EH (cell line): ENCODE measurements around the gene ATXN7L3.
"Not testable (repeated sequence)": the region's sequence is repeated elsewhere in the genome, so short reads cannot be mapped to it uniquely, and the experiment has no call there.

Experiments used
- DNase-seq: peaks from one replicate; pipeline ENCODE4 v3.0.0-alpha.2; 2015; ENCODE audit warnings: low read depth

Gene ATXN7L3, protein sequence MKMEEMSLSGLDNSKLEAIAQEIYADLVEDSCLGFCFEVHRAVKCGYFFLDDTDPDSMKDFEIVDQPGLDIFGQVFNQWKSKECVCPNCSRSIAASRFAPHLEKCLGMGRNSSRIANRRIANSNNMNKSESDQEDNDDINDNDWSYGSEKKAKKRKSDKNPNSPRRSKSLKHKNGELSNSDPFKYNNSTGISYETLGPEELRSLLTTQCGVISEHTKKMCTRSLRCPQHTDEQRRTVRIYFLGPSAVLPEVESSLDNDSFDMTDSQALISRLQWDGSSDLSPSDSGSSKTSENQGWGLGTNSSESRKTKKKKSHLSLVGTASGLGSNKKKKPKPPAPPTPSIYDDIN

DNA sequence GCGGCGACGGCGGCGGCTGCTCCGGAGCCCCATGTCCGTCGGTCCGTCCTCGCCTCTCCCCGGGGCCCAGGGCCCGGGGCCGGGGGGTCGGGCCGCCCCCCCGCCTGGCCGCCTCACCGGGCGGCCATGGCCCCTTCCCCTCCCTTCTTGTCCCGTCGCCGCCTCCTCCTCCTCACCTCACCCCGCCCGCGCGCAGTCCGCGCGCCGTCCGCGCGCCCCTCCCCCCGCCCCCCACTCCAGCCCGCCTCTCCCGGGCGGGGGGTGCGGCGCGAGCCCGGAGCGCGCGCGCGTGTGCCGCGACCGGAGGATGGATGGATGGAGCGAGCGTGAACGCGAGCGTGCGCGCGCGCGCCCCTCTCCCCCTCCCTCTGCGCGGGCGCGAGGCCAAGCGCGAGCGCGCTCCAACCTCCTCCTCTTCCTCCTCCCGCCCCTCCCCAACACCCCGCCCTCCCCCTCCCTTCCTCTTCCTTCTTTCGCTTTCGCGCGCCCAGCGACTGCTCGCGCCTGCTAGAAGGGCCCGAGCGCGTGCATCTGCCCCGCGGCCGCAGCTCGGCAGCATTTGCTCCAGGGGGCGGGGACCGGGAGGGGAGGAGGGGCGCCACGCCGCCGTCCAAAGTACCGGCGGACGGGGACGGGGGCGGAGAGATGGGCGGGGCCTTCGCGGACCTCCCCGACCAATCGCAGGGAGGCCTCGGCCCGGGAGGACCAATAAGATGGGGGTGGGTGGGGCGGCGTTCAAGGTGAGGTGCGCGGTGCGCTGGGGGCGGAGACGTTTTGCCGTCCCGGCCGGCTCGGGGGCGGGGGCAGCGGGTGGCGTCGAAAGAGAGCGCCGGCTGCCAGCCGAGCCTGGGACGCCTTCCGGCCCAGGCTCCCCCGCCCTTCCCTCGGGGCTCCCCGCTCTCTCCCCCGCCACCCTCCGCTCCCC is at the start of gene ATXN7L3:
ATXN7L3 (minus strand) TSS at position 332 of the 925 bp plus-strand sequence. CDS start 1,814 bp downstream, outside the sequence.
- DNase-seq: peak; percentile 98

DNA sequence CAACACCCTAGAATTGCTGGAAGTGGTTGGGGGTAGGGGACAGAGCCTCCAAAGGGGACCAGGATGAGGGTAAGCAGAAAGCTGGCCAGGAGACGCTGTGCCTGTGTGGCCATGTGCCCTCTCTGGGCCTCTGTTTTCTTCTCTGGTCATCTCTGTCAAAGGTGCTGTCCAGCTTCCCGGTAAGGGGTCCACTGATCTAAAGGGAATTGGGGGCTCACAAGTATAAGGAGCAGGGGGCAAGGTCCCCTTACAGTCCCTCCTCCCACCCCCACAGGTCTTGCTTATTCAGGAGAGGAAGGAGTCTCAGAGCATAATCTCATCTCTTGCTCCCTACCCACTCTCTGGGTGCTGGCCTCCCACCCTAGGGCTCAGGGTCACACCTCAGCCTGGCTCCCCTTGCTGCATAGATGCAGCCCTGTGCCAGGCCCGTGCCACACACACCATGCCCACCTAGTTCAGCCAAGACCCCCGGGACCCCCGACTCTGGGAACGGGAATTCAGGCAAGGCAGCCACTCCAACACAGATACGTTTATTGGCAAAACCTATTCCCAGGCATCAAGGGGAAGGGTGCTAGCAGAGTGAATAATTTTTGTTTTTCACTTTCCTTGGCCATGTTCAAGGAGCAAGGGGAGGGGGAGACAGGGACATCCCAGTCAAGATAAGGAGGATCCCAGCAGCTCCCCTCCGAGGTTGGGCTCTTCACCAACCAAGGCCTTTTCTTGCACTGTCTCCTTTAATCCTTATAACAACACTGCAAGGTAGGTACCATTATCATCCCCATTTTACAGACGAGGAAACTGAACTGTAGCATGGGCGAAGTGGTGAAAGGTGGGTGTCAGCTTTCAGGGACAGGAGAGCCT is 48.4 kb upstream of the ATXN7L3 start:
- no peak for DNase-seq

DNA sequence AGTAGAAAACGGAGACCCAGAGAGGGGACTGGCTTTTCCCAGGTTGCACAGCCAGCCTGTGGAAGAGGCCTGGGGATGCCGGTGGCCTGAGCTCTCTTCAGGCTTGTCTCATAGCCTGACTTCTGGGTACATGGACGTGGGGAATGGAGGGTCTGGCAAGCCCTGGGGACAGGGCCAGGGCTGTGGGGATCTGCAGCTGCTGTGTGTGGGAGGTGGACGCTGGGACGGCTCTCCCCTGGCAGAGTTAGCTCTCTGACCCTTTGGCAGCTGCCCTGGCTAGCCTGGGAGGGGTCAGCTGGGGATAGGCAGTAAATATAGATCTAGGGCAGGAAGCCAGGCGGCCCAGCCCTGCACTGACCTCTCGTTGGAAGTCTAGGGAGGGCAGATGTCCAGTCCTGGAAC is 47.8 kb upstream of the ATXN7L3 start:
- DNase-seq: no peak

DNA sequence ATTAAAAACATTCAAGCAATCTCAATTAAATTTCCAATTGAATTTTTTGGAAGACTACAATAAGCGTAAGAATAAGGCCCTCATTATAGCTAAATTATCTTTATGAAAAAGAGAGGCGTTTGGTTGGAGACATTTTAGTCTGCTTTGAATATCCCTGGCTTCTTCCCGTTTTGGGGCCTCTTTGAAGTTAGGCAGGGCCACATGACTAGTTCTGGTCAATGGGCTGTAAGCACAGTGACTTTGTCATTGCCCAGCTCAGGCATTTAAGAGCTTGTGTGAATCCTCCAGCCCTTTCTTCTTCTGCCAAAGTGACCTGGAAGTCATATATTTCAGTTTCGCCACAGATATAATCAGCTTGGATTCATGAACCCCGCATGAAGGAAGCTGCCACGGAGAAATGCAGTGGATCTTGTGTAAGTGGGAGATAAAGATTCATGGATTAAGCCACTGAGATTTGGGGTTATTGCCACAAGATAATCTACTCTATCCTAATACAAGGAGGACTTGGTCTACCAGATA is 41.5 kb upstream of the ATXN7L3 start:
- no peak for DNase-seq

DNA sequence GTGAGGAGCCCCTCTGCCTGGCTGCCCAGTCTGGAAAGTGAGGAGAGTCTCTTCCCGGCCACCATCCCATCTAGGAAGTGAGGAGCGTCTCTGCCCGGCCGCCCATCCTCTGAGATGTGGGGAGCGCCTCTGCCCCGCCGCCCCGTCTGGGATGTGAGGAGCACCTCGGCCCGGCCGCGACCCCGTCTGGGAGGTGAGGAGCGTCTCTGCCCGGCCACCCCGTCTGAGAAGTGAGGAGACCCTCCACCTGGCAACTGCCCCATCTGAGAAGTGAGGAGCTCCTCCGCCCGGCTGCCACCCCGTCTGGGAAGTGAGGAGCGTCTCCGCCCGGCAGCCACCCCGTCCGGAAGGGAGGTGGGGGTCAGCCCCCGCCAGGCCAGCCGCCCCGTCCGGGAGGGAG is 38.2 kb upstream of the ATXN7L3 start:
- not testable (repeated sequence) for DNase-seq

DNA sequence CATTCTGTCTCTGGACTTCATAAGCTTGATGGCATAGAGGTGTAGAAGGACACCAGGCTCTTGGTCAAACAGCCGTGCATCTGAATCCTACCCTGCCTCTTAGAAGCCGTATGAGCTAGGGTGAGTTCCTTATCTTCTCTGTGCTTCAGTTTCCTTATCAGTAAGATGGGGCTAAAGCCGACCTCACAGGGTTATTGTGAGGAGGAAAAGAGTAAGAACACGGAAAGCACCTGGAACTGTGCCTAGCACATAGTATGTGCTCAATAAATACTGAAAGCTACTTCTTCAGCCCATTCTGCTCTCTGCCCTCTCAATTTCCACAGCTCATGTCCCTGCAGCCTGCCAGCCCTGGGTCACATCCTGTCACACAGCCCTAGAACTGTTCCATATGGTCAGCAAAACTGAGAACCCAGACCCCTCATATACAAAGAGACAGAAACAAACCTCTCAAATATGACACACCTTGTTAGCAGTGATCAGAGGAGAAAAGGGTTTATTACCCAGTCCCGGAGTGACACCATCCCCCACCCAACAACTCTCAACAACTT is 36.8 kb upstream of the ATXN7L3 start:
- no peak for DNase-seq

DNA sequence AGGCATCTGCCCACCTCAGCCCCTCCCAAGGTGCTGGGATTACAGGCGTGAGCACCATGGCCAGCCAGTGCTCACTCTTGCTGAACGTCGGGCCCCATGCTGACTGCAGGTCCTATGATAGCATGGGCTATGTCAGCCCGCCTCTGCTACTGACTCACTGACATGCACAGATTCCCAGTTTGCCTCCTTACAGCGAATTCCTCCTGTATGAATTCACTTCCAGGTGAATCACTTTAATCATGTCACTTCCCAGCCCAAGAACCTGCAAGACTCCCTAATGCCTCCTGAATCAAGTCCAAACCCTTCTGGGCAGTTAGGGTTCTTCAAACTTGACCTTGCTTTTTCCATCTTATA is 35.9 kb upstream of the ATXN7L3 start:
- peak; percentile 33 for DNase-seq

DNA sequence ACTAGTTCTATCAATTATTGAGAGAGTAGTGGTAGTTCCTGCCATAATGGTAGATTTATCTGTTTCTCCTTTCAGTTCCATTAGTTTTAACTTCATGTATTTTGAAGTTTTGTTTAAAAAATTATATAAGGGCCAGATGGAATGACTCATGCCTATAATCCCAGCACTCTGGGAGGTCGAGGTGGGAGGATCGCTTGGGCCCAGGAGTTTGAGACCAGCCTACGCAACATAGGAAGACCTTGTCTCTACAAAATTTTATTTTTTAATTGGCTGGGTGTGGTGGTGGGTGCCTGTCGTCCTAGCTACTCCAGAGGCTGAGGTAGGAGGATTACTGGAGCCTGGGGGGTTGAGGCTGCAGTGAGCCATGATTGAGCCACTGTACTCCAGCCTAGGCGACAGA is 33.9 kb upstream of the ATXN7L3 start:
- DNase-seq: no peak

DNA sequence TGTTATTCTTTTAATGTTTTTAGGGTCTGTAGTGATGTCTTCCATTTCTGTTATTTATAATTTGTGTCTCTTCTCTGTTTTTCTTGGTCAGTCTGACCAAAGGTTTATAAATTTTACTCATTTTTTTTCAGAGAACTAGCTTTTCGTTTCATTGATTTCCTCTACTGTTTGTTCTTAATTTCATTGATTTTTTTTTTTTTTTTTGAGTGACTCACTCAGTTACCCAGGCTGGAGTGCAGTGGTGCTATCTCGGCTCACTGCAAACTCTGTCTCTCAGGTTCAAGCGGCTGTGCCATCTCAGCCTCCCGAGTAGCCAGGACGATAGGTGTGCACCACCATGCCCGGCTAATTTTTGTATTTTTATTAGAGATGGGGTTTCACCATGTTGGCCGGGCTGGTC is 32.4 kb upstream of the ATXN7L3 start:
- no peak for DNase-seq

DNA sequence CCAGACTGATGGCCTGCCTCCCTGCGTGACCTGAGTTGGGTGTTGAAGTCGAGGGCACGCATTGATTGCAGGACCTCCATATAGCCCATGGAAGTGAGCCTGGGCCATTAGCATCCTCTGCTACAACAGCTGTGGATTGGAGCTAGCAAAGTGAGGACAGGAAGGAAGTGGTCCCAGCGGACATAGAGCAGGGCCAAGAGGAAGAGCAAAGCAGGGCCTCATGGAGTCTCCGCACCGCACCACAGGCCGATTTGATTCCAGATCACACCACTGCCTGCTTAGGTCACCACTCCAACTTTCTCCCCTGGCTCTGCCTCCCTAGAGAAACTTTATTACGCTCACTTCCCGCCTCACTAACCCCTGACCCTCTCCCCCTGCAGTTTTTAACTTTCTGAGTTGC is 30.5 kb upstream of the ATXN7L3 start:
- DNase-seq: no peak

DNA sequence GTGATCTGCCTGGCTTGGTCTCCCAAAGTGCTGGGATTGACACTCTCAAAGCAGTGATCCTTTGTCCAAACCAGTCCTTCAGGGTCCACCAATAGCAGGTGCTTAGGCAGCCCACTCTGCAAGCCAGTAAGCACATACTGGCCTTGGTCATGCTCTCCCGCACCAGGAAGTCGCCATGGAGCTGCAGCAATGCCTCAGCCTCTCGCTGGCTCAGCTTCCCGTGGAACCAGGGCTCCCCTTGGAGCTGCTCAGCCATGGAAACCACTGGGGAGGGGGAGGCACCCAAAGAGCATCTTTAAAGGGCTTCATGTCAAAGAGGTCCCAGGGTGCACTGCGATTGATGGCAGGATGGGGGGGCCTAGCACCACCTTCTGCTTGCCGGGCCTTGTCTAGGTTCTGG is 29.4 kb upstream of the ATXN7L3 start:
- DNase-seq: no peak

DNA sequence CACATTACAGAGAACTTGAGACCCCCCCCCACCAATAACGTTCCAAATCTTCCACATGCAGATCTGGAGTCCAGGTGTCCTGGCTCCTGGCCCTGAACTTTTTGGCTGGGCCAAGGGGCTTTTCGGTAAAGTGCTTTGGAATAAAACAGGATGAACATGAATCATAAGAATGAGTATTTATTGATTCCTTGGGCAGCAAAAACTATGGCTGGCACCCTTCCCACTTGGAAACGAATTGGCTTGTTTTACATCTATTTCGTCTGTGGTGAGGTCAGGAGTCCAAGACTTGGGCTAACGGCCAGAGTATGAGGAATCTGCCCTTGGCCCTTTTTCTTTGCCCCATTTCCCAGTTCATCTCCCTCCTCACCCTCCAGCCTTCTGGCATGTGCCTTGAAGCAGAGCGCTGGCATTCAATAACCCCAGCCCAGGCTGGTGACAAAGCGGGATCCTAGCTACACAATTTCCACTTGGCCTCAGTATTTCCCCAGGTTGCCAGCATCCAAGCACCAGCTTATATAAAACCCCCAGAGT is 23.9 kb upstream of the ATXN7L3 start:
- DNase-seq: peak; percentile 46

DNA sequence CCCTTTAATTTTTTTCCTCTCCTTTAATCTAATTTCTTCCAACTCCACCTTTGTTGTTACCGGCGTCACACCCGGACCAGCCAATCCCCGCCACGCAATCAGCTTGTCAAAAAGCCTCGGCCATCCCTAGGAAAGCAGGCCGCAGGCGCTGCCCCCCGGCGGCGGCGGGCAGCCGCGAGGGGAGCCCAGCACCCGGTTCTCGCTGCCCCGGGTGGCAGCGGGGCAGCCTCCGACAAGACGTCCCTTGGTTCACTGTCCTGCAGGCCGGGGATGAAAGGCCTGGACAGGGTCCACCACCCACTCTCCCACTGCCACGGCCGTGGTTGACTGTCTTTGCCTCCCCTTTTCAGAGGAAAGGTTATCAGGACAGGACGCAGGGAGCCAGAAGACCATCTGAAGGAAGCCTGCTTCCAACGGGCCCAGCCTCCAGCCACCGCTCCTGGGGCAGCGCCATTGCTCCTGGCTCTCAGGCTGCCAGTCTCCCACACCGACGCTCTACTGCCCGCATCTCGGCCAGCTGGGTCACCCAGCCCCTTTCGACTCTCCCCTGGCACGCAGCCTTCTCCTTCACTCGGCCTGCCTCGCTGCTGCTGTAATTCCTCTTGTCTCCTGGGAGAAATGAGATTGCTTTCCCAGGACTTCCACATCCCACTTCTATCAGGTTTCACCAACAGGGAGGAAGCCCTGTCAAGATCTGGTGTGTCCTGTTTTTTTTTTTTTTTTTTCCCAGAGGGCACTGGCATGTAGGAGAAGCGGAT is 22.6 kb upstream of the ATXN7L3 start:
- DNase-seq: peak; percentile 80

DNA sequence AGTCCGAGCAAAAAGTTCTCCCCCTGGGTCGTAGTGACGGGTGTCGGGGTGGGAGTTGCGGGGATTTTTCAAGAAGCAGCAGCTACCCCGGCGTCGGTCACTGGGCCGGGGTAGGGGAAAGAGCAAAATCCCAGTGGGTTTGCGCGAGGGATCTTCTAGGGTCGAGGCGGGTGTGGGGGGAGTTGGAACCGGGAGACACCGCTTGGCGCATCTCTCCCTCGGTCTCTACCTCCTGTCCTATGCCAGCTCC is 22.1 kb upstream of the ATXN7L3 start:
- no peak for DNase-seq

DNA sequence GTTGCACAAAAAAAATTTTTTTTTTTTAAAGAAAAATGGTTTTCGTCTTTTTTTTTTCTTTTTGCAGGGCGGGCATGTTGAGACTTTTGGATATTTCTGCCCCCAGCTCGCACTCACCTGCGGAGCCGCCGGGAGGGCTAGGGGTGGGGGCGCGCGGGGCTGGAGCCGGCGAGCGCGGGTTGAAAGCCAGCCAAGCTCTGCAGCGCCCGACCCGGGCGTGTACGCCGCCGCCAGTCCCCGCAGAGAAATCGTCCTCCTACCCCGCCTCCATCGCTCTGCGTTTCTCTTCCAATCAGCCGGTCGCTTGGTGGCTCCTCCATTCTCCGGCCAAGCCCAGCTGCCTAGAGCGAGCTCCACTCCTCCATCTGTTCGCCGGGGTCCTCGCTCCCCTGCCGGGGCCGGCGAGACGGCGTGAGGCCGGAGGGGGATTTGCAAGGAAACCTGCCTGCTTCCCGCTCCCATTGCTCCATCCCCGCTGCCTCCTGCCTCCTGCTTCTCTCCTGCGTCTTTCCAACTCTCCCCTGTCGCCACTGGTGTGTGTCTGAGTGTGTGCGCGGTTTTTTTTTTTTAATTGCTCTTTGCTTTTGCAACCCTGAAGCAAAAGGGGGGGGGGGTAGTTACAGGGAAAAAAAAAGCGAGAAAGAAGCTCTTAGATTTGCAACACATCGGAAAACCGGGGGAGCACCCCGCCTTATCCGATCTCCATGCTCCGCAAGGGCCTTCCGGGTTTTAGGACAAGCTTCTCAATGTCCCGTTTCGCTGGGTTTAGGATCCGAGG is 21.6 kb upstream of the ATXN7L3 start:
- peak; percentile 86 for DNase-seq

DNA sequence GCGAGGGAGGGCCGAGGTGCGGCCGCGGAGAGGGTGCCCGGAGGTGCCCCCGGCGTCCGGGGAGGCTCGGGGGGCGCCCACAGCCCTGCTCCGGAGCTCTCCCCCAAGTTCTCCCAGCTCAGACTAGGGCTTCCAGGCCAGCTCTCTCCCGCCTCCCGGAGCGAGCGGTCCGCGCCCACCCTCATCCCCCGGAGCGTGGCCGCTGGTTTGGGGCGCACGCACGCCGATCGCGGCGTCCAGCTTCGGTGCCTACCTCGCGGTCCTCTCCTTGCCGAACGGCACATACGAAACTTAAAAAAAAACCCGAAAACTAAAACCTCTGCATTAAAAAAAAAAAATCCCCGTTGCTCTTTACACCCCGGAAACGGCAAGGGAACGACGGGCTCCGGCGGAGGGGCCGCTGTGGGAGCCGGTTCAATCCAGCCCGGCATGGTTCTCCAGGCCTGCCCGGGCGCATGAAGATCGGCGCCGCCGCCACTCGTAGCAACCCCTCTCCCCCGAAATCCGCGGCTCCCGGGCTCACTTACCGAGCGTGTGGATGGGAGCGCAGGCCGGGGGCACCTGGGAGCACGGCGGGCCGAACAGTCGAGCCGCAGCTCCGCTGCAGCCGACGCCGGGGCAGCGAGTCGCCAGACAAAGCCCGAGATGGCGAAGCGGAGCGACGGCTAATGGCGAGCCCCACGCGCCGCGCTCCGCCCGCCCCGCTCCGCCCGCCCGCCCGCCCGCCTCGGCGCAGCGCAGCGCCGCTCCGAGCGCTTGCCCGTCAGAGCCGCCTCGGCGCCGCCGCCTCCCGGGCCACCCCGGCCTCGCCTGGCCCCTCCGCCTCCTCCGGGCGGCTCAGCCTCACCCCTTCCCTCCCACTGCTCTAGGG is 20.8 kb upstream of the ATXN7L3 start:
- peak; percentile 53 for DNase-seq

DNA sequence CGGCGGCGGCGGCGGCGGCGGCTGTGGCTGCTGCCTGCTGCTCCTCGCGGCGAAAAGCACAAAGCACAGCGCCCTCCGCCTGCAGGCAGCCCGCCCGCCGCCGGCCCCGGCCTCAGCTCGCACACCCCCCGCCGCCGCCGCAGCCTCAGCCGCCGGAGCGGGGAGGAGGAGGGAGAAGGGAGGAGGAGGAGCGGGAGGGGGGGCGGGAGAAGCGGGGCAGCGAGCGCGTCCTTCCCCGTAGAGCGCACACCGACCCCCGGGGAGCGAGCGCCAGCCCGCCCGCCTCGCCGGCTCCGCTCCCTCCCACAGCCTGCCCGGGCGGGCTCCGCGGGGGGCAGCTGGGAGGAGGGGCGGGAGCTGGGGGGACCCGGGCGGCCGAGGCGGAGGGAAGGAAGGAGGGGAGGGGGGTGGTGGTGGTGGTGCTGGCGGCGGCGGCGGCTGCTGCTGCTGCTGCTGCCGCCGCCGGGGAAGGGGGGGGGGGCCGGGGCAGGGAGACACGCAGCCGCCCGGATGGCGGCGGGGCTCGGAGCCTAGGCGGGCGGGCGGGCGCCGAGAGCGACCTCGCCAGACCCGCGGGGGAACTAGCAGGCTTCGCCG is 20.0 kb upstream of the ATXN7L3 start, which contains the start of gene UBTF:
UBTF (minus strand) TSS at position 60 of the 597 bp plus-strand sequence. CDS start 1,446 bp downstream, outside the sequence.
- DNase-seq: peak; percentile 75

DNA sequence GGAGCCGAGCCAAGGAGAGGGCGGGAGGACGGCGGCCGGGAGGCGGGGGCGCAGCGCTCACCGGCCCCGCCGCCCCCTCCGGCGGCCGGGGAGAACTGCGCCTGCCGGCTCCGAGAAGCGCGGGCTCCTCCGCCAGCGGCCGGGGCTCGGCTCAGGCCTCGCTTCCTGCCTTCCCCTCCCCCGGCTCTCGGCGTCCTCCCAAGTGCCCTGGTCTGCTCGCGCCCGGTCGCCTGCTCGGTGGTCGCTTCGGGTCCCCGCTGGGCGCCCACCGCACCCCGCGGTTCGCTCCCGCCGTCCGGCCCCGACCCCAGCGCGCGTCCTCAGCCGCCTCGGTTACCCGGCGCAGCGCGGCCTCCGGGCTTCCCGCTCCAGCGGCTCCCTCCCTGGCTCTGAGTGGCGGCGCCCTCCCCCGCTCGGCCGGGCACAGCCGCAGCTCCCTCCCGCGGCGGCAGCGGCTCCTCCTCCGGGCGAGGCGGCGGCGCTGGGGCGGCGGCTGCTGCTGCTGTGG is 19.5 kb upstream of the ATXN7L3 start:
- peak; percentile 72 for DNase-seq
